Body of pancreas (tissue), 4 donors: ENCODE measurements around the gene CYP8B1.

Source experiments
- CTCF ChIP-seq, 7 experiments: fragments of 450-650 bp in 4 of 7; fragments of 200-600 bp in 3 of 7; sonication (generic) in 3 of 7; IDR thresholded peaks; one replicate each; pipeline ENCODE4 v1.5.1; 2016 to 2019; ENCODE audit warnings: antibody characterized with exemption in 7 of 7
- POLR2A ChIP-seq, 3 donors: fragments of 450-650 bp; IDR thresholded peaks; one replicate each; pipeline ENCODE4 v1.6.1; 2016; ENCODE audit warnings: antibody characterized with exemption in 3 of 3, mild to moderate bottlenecking in 2 of 3

DNA sequence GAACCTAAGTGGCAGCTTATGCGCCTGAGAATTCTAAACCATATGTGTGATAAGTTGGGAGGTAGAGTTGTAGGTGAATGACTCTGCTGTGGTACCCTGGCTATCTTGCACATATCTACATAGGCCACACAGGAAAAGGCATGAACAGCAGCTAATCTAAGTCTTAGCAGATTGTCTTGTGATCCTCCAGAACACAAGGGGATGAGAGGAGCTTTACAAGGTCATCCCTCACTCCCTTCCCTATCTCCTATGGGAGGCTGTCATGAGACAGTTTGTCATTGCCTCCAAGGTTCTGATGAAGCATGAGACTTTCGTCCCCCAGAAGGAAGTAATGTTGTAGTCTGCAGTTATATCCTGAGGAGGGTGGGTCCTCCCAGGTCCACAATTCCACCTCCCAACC, 26.6 kb upstream of the CYP8B1 start:
- TF ChIP-seq CTCF (IDR thresholded peaks at IDR 0.05) (no peak), POLR2A (IDR thresholded peaks at IDR 0.05) (no peak)
